ENCODE measurements around the gene IL1R1.

Gene IL1R1

DNA sequence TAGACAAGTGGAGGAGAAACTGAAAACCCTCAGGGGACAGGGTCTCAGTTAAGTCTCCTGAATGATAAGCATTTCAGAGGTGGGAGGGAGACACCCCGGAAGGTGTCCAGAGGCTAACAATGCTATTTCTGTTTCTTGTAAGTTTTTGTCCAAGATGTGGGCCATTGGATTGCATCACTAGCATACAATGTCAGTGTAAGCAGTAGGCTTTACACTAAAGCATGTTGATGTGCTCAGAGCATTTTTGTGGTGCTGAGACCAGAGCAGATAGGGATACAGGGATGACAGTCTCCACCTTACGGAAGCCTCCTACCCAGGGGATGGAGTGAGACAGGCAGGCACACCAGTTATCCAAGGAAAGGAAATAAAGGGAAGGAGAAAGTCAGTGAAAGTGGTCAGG lies 2.2 kb upstream of the IL1R1 start:
- no peak for TF ChIP-seq POLR2A (IDR thresholded peaks at IDR 0.05; ENCODE audit: low read depth, low read length)
- DNase-seq (ENCODE audit: insufficient read length, low spot score) (no peak), FAIRE-seq (no peak)

GRCh38 chr2:102141011-102141943 lies 1.3 kb upstream of the IL1R1 start:
- no peak for FAIRE-seq

DNA sequence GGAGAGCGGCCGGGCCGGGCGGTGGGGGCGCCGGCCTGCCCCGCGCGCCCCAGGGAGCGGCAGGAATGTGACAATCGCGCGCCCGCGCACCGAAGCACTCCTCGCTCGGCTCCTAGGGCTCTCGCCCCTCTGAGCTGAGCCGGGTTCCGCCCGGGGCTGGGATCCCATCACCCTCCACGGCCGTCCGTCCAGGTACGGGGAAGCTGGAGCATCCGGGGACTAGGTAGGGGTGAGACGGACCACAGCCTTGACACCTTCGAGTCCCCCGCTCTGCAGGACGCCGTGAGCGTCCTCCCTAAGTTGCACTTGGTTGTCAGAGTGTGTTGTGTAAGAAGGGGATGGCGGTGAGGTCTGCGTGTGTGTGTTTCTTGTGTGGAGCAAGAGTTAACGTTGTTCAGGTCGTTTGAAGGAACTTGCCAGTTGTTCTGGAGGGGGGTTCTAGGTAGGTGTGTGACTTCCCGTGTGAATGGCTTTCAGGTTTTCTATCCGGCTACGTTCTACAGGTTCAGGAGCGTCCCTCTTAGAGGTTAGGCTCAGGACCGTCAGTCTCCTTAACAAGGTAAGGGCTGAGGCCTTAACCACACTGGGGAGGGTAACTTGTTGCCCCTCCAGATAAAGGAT lies 393 bp downstream of the IL1R1 start:
- TF ChIP-seq POLR2A (IDR thresholded peaks at IDR 0.05; ENCODE audit: low read depth, low read length) = no peak
- FAIRE-seq (no peak), DNase-seq (ENCODE audit: insufficient read length, low spot score) (no peak)

More at GRCh38 chr2:102141011-102141943, 1.3 kb upstream of the IL1R1 start:
- DNase-seq (ENCODE audit: insufficient read length, low spot score) = no peak
- no peak for TF ChIP-seq POLR2A (IDR thresholded peaks at IDR 0.05; ENCODE audit: low read depth, low read length)

DNA sequence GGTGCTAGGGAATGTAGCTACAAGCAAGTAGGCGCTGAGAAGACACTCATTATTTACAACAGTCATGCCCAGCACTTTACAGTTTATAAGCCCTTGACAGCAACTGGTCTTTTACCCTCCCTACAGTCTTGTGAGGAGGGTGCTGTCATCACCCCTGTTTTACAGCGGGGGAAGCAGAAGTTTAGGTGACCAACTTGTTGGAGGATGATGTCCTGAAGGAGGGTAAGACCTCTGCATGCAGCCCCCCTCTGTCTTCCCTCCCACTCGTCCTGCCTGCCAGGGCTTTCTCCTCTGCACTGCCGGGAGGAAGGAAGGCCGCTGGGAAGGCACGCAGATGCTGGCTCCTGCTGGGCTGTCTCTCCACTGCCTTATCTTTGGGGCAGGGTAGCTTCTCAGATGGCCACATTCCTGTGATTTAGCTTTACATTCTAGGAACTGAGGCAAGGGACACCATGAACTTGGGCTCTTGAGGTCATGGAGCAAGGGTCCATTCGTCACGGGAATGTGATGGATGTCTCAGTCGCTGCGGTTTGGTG lies 972 bp downstream of the IL1R1 start:
- DNase-seq (ENCODE audit: insufficient read length, low spot score) (no peak), FAIRE-seq (no peak)
- TF ChIP-seq POLR2A (IDR thresholded peaks at IDR 0.05; ENCODE audit: low read depth, low read length) = no peak

GRCh38 chr2:102144128-102144527 lies 1.6 kb downstream of the IL1R1 start:
- FAIRE-seq = no peak
- no peak for TF ChIP-seq POLR2A (IDR thresholded peaks at IDR 0.05; ENCODE audit: low read depth, low read length)
- no peak for DNase-seq (ENCODE audit: insufficient read length, low spot score)

- DNase-seq (ENCODE audit: insufficient read length, low spot score) = no peak
- TF ChIP-seq POLR2A (IDR thresholded peaks at IDR 0.05; ENCODE audit: low read depth, low read length) = no peak
- FAIRE-seq = no peak
Measured at GRCh38 chr2:102145107-102145506, 2.6 kb downstream of the IL1R1 start.

DNA sequence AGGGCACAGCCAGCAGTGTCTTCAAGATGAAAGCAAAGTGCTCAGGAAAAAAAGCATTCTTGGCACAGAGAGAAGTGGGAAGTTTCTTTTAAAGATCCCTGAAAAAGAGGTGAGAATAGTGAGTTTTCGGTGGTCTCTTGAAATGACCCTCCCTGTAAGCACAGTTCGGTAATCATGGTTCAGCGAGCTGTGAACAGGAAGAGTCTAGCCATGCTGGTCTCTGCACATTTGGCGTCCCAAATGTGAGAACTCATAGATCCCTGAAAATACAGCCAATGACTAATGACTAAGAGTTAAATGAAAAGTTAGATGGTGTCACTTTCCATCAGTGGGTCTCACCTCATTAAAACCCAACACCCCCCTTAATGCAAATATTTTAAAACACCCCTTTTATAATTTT lies 3.4 kb downstream of the IL1R1 start:
- no peak for TF ChIP-seq POLR2A (IDR thresholded peaks at IDR 0.05; ENCODE audit: low read depth, low read length)
- no peak for DNase-seq (ENCODE audit: insufficient read length, low spot score)
- no peak for FAIRE-seq

DNA sequence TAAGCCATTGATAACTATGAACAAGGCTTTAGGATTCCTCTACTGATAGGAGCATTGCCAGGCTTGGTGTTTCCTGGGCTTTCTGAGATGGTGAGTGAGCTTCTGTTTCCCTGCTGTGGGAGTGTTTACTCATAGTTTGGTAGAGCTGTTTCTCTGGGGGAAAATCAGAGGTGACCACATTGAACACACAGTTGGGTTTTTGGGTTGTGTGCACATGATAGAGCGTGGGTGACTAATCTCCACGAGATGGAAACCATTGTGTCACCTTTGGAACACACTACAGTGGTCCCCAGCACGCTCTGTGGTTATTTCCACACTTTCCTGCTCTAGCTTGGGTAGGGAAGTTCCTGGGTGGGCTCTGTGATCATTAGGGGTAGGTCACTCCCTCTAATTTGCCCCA lies 5.4 kb downstream of the IL1R1 start:
- FAIRE-seq (no peak), DNase-seq (ENCODE audit: insufficient read length, low spot score) (no peak)
- no peak for TF ChIP-seq POLR2A (IDR thresholded peaks at IDR 0.05; ENCODE audit: low read depth, low read length)

GRCh38 chr2:102149243-102149642 lies 6.7 kb downstream of the IL1R1 start:
- FAIRE-seq (no peak), DNase-seq (ENCODE audit: insufficient read length, low spot score) (no peak)
- TF ChIP-seq POLR2A (IDR thresholded peaks at IDR 0.05; ENCODE audit: low read depth, low read length) = no peak

DNA sequence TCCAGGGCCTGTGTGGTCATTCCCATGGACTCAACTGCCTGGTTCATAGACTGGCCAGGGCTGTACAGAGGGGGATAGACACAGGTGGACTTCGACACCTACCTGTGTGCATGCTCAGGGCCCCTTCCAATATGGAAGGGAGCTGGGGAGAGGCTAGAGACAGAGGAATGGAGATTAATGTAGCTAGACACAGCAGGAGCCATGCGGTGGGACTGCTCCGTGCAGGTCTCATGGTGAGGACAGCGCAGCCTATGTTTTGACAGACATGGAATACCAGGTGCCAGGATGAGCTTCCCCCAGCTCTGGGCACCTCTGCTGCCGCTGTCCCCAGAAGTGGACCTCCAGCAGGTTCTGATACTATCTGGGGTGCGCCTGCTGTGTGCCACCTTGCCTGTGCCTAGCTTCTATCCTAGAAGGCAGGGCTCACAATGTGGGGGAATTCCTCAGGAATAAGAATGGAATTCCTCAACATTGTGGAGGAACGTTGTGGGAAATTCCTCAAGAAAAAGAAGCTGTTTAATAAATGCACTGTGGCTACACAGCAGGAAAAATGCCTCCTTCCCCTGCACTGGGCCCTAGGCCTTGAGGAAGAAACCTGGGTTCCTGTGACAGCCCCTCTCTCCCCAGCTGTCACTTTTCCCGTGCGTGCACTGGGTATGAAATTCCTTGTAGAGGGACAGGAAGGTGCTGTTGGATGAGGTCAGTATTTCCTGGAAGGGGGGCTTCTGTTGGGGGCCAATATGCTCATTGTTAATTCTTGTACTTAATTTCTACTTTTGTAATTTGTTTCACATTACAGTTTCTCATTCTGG lies 7.3 kb downstream of the IL1R1 start:
- DNase-seq (ENCODE audit: insufficient read length, low spot score) (no peak), FAIRE-seq (no peak)
- no peak for TF ChIP-seq POLR2A (IDR thresholded peaks at IDR 0.05; ENCODE audit: low read depth, low read length)

DNA sequence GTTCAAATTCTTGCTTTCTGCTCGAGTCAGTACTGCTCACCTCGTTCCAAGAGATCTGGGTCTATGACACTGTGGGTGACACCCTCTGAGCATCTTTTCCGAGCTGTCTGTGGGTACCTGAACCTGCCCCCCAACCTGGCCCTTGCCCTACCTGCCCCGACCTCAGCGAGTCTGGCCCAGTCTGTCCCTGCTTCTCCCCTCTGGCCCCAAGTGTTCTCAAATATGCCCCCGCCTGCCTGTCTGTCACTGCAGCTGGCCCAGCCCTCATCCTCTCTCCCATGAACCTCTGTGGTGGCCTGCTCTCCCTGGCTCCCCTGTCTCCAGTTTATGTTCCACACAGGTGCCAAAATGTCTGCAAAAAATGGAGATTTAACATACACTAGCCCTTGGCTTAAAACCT lies 11.8 kb downstream of the IL1R1 start:
- no peak for DNase-seq (ENCODE audit: insufficient read length, low spot score)
- no peak for FAIRE-seq
- TF ChIP-seq POLR2A (IDR thresholded peaks at IDR 0.05; ENCODE audit: low read depth, low read length) = no peak

DNA sequence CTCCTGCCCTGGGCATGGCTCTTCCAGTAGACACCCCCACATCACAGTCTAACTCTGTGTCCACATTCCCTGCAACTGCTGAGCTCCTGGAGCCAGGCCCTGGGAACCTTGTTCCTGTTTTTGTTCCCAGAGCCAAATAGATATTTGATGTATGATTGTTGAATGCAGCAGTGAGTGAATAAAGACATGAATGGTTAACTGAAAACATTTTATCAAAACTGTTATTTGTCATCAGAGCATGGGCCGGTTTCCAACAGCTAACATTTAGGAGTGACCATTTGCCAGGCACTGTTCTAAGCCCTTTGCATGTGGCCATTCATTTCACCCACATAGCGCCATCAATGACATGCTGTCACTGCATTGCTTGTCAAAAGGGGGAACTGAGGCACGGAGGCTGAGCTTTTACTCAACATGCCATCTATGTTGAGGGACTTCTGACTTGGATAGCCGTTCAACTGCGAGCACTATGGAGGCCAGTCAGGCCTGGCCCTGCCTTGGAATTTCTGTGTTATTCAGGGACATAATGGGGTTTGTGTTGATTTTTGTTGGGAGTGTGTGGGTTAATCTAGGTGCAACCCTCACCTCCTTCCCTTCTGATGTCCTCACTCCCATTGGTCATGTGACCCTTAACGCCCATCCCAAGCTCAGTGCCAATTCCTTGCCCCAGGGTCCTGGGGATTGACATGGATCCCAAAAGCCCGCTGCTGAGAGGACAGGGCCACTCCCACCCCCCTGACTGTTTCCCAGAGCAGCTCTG lies 12.6 kb downstream of the IL1R1 start:
- FAIRE-seq (no peak), DNase-seq (ENCODE audit: insufficient read length, low spot score) (no peak)
- no peak for TF ChIP-seq POLR2A (IDR thresholded peaks at IDR 0.05; ENCODE audit: low read depth, low read length)
